ENCODE measurements around the gene OBP2A. TPM values are rescaled to one million over a fixed set of nuclear protein-coding genes. Genes with fewer than 3 reads are reported as not detected.
"Not testable (repeated sequence)": the region's sequence is repeated elsewhere in the genome, so short reads cannot be mapped to it uniquely, and the experiment has no call there.

The OBP2A gene
- total and polyA plus RNA-seq, 7 experiments from 2014 or later: not detected

DNA sequence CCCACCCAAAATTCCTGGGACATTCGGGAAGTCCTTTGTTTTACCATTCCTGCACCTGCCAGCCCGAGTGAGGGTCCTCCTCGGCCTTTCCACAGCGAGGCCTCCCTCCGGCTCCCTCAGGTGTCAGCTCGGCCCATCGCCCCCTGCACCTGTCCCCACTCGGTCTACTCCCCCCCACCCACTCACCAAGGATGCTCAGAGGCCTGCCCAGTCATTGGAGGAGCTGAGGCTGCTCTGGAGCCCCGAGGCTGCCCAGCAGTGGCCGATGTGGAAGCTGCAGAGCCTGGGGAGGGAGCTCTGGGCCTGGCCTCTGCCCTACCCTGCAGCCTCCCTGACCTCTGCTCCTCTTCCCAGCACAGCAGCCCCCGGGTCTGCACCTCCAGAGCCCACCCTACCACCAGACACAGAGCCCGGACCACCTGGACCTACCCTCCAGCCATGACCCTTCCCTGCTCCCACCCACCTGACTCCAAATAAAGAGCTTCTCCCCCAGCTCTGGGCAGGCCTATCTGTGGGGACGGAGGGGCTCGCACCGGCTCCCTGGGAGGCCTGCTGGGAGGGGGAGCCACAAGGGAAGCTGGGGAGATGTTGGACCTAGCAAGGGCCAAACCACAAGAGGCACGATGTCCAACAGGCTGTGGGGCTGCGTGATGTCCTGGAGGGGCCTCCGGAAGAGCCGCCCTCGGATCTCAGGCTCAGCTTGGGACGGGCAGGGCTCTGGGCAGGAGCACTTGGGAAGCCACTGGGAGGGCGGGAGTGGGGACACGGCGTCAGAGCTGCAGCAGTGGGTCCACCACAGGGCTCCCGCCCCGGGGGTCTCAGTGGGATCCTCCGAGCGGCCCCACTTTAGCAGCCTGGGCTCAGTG is 3.8 kb downstream of the OBP2A start:
- H3K4me3 Mint-ChIP-seq; POLR2A ChIA-PET; H3K36me3 ChIP-seq (ENCODE audit: control insufficient read depth in 2 of 3, insufficient read depth in 3 of 3, low read length in 3 of 3); H3K9me3 Mint-ChIP-seq; H3K4me1 Mint-ChIP-seq; DNase-seq; H3K4me1 ChIP-seq (ENCODE audit: control insufficient read depth in 2 of 2, insufficient read depth in 2 of 2, low read length in 2 of 2); H3K27ac Mint-ChIP-seq; H3K36me3 Mint-ChIP-seq; ATAC-seq; H3K9me3 ChIP-seq (ENCODE audit: control insufficient read depth in 2 of 3, low read length in 3 of 3); H3K4me3 ChIP-seq (ENCODE audit: low read length); H3K27me3 ChIP-seq (ENCODE audit: control insufficient read depth in 2 of 2, insufficient read depth in 2 of 2, low read length in 2 of 2); H3K27me3 Mint-ChIP-seq; intact Hi-C loops (cut with micrococcal nuclease); H3K27ac ChIP-seq (ENCODE audit: low read depth, low read length): not testable (repeated sequence)
- CTCF ChIA-PET: interaction anchor here (0.6 kb wide), 1 partner anchor 56 kb away, joined by 3 read pairs; no protein-coding TSS in a partner anchor

DNA sequence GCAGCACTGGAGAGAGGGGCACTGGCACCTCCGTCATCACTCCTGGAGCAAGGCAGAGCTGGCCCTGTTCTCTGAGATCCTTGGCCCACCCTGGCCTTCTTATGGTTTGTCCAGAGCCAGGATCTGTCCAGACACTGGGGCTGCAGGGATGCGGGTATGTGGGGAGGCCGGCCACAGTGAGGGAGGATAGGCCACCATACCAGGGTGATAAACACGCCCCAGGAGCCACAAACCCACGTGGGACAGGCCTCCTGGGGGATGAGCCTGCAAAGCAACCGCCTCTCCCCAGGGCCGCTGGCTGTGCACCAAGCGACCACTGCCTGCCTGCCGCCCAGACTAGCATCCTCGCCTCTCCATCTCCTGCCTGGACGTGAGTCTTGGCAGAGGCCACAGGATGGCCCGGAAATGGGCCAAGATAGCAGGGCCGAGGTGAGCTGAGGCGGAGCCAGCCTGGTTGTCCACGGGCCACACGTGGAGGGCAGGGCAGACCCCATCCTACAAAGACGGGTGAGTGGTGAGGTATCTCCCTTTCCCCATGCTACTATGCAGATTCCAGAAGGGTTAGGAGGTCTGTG is 4.5 kb downstream of the OBP2A start:
- Mint-ChIP-seq H3K9me3 (peaks cover 0 to 7% (median 0%) of the 10 kb centered on the region in 11 donors), H3K27me3 (peaks cover 0 to 4% (median 0%) of the 10 kb centered on the region in 5 donors), H3K4me3 (no peak overlapping the region), H3K36me3 (no peaks in the 10 kb centered on the region), H3K4me1 (peaks cover 0 to 4% (median 0%) of the 10 kb centered on the region in 7 donors), H3K27ac (no peak overlapping the region)
- CTCF ChIA-PET: interaction anchor here (0.6 kb wide), 1 partner anchor 55 kb away, joined by 3 read pairs; no protein-coding TSS in a partner anchor
- DNase-seq (no peak), ATAC-seq (no peak)
- Histone ChIP-seq H3K36me3 (ENCODE audit: control insufficient read depth in 2 of 3, insufficient read depth in 3 of 3, low read length in 3 of 3) (no peaks in the 10 kb centered on the region), H3K4me3 (ENCODE audit: low read length) (no peak overlapping the region), H3K4me1 (ENCODE audit: control insufficient read depth in 2 of 2, insufficient read depth in 2 of 2, low read length in 2 of 2) (no peaks in the 10 kb centered on the region), H3K27me3 (ENCODE audit: control insufficient read depth in 2 of 2, insufficient read depth in 2 of 2, low read length in 2 of 2) (no peaks in the 10 kb centered on the region), H3K9me3 (ENCODE audit: control insufficient read depth in 2 of 3, low read length in 3 of 3) (no peaks in the 10 kb centered on the region), H3K27ac (ENCODE audit: low read depth, low read length) (no peak overlapping the region)
- intact Hi-C loops (cut with micrococcal nuclease): no loop called here
- POLR2A ChIA-PET: no interaction called here

DNA sequence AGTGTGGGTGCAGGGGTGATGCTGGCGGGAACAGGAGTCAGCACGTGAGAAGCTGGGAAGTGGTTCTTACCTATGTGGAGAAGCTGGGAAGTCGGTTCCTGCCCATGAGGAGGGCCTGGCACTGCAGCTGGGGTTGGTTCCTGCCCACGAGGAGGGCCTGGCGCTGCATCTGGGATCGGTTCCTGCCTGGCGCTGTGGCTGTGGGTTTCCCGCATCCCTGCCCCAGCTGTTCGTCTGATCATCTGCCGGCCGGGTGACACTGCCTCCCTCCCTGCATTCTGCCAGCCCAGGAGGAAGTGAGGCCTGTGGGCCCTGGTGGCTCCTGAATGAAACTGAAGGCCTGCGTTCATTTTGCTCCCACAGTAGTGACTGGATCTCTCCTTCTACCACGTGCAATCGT is 5.1 kb downstream of the OBP2A start:
- Histone ChIP-seq H3K4me3 (ENCODE audit: low read length) (no peak overlapping the region), H3K4me1 (ENCODE audit: control insufficient read depth in 2 of 2, insufficient read depth in 2 of 2, low read length in 2 of 2) (no peaks in the 10 kb centered on the region), H3K27me3 (ENCODE audit: control insufficient read depth in 2 of 2, insufficient read depth in 2 of 2, low read length in 2 of 2) (no peaks in the 10 kb centered on the region), H3K27ac (ENCODE audit: low read depth, low read length) (no peak overlapping the region), H3K9me3 (ENCODE audit: control insufficient read depth in 2 of 3, low read length in 3 of 3) (no peaks in the 10 kb centered on the region), H3K36me3 (ENCODE audit: control insufficient read depth in 2 of 3, insufficient read depth in 3 of 3, low read length in 3 of 3) (no peaks in the 10 kb centered on the region)
- ATAC-seq (no peak), DNase-seq (no peak)
- ChIA-PET POLR2A (no interaction called here), CTCF (no interaction called here)
- H3K36me3 Mint-ChIP-seq: no peaks in the 10 kb centered on the region
- peaks cover 0 to 4% (median 0%) of the 10 kb centered on the region in 7 donors for H3K4me1 Mint-ChIP-seq
- H3K27me3 Mint-ChIP-seq: peaks cover 0 to 4% (median 0%) of the 10 kb centered on the region in 5 donors
- intact Hi-C loops (cut with micrococcal nuclease): no loop called here
- H3K4me3 Mint-ChIP-seq: no peak overlapping the region
- H3K9me3 Mint-ChIP-seq: peaks cover 0 to 7% (median 0%) of the 10 kb centered on the region in 11 donors
- H3K27ac Mint-ChIP-seq: no peak overlapping the region

DNA sequence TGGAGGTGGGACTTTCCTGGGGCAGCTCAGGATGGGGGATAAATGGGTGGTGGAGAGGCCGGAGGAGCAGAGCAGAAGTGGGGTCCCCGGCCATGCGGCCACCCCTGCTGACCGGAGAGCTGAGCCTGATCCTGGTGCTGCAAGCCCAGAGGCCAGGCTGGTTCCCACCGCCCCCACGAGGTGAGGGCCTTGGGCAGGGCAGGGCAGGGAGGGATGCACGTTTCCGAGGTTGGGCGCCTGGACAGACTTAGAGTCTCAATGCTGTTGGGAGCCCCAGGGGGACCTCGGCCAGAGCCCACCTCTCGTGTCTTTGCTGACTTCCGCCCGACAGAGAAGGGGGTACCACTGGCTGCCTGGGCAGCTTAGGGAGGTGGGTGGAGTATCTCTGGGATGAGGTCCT is 5.5 kb downstream of the OBP2A start:
- Histone ChIP-seq H3K36me3 (ENCODE audit: control insufficient read depth in 2 of 3, insufficient read depth in 3 of 3, low read length in 3 of 3) (no peaks in the 10 kb centered on the region), H3K4me1 (ENCODE audit: control insufficient read depth in 2 of 2, insufficient read depth in 2 of 2, low read length in 2 of 2) (no peaks in the 10 kb centered on the region), H3K4me3 (ENCODE audit: low read length) (no peak overlapping the region), H3K27ac (ENCODE audit: low read depth, low read length) (no peak overlapping the region), H3K9me3 (ENCODE audit: control insufficient read depth in 2 of 3, low read length in 3 of 3) (no peaks in the 10 kb centered on the region), H3K27me3 (ENCODE audit: control insufficient read depth in 2 of 2, insufficient read depth in 2 of 2, low read length in 2 of 2) (no peaks in the 10 kb centered on the region)
- Mint-ChIP-seq H3K27me3 (peaks cover 0 to 4% (median 0%) of the 10 kb centered on the region in 5 donors), H3K9me3 (peaks cover 0 to 7% (median 0%) of the 10 kb centered on the region in 11 donors), H3K27ac (no peak overlapping the region), H3K4me3 (no peak overlapping the region), H3K36me3 (no peaks in the 10 kb centered on the region), H3K4me1 (peaks cover 0 to 4% (median 0%) of the 10 kb centered on the region in 7 donors)
- intact Hi-C loops (cut with micrococcal nuclease): no loop called here
- CTCF ChIA-PET: no interaction called here
- POLR2A ChIA-PET: no interaction called here
- ATAC-seq: no peak
- no peak for DNase-seq

DNA sequence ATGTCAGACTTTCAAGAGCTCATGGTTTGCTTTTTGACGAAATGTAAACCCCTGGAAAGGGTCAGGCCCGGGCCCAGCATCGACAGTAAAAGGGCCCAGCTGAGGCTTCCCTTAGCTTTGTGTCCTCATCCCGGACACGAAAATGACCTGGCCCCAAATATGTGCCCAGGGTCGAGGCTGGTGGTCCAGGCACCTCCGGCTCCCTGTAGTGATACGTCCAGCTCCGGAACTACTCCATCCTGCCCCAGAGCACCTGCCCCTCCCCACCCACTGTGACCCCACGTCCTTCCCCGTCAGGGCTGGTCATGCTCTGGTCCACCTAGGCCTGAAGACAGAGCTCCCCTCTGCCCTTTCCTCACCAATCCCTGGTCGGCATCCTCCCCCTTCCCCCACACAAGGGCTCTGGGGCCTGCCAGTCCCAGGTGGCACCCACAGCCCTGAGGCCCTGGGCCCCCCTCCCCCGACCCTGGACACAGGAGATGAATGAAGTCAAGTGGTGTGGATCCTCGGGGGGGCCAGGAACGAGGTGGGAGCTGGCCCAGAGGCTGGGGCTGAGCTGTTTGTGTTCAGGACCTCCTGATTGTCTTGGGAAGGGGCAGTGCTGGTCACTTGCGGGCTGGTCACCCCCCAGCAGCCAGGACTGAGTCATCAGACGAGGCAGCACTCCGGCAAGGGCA is 6.2 kb downstream of the OBP2A start:
- no peaks in the 10 kb centered on the region for H3K9me3 ChIP-seq (ENCODE audit: control insufficient read depth in 2 of 3, low read length in 3 of 3)
- no peak for ATAC-seq
- POLR2A ChIA-PET: no interaction called here

DNA sequence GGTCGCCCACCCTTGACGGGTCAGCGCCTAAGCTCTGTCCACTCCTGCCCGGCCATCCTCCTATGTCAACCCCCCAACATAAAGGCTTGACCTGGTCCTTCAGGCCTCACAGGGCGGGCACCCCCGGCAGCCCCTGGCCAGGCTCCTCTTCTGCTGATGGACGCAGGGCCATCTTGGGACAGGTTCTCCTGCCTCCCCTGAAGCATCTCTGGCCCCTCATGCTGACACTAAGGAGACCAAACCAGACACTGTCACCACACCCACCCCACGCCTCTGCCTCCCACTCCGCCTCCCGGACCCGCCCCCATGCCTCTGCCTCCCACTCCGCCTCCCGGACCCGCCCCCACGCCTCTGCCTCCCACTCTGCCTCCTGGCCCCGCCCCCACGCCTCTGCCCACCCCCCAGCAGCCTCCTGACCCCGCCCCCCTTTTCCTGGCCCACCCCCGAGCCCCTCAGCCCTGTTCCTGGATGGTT is 6.8 kb downstream of the OBP2A start:
- Mint-ChIP-seq H3K36me3 (no peaks in the 10 kb centered on the region), H3K4me3 (no peak overlapping the region), H3K27me3 (no peaks in the 10 kb centered on the region), H3K27ac (no peak overlapping the region), H3K4me1 (peaks cover 0 to 4% (median 0%) of the 10 kb centered on the region in 7 donors), H3K9me3 (peaks cover 0 to 7% (median 0%) of the 10 kb centered on the region in 11 donors)
- no peaks in the 10 kb centered on the region for H3K9me3 ChIP-seq (ENCODE audit: control insufficient read depth in 2 of 3, low read length in 3 of 3)
- H3K36me3 ChIP-seq (ENCODE audit: control insufficient read depth in 2 of 3, insufficient read depth in 3 of 3, low read length in 3 of 3): no peaks in the 10 kb centered on the region
- ATAC-seq (no peak), DNase-seq (no peak)
- no peak overlapping the region for H3K4me3 ChIP-seq (ENCODE audit: low read length)
- H3K27me3 ChIP-seq (ENCODE audit: control insufficient read depth in 2 of 2, insufficient read depth in 2 of 2, low read length in 2 of 2): no peaks in the 10 kb centered on the region
- ChIA-PET POLR2A (no interaction called here), CTCF (no interaction called here)
- intact Hi-C loops (cut with micrococcal nuclease): no loop called here
- no peak overlapping the region for H3K27ac ChIP-seq (ENCODE audit: low read depth, low read length)
- H3K4me1 ChIP-seq (ENCODE audit: control insufficient read depth in 2 of 2, insufficient read depth in 2 of 2, low read length in 2 of 2): no peaks in the 10 kb centered on the region

More for the DNA sequence above, 6.2 kb downstream of the OBP2A start:
- intact Hi-C loops (cut with micrococcal nuclease): no loop called here
- Histone ChIP-seq H3K27me3 (ENCODE audit: control insufficient read depth in 2 of 2, insufficient read depth in 2 of 2, low read length in 2 of 2) (no peaks in the 10 kb centered on the region), H3K4me1 (ENCODE audit: control insufficient read depth in 2 of 2, insufficient read depth in 2 of 2, low read length in 2 of 2) (no peaks in the 10 kb centered on the region), H3K27ac (ENCODE audit: low read depth, low read length) (no peak overlapping the region), H3K4me3 (ENCODE audit: low read length) (no peak overlapping the region), H3K36me3 (ENCODE audit: control insufficient read depth in 2 of 3, insufficient read depth in 3 of 3, low read length in 3 of 3) (no peaks in the 10 kb centered on the region)
- DNase-seq: no peak
- CTCF ChIA-PET: no interaction called here
- Mint-ChIP-seq H3K27me3 (peaks cover 0 to 4% (median 0%) of the 10 kb centered on the region in 5 donors), H3K27ac (no peak overlapping the region), H3K4me3 (no peak overlapping the region), H3K4me1 (peaks cover 0 to 4% (median 0%) of the 10 kb centered on the region in 7 donors), H3K9me3 (peaks cover 0 to 7% (median 0%) of the 10 kb centered on the region in 11 donors), H3K36me3 (no peaks in the 10 kb centered on the region)
